Lower leg skin (tissue), 3 donors: Measurements from ENCODE around the gene EFCAB7.

Experiments
- POLR2A ChIP-seq, 2 donors: fragments of 450-650 bp; IDR thresholded peaks; one replicate each; pipeline ENCODE4 v1.6.1; 2016 to 2017; ENCODE audit warnings: antibody characterized with exemption in 2 of 2, mild to moderate bottlenecking in 1 of 2, moderate library complexity in 1 of 2
- TF ChIP-seq, protein P1 (sequence below), 3 donors: fragments of 450-650 bp; IDR thresholded peaks; one replicate each; pipeline ENCODE4 v1.5.1; 2016; ENCODE audit warnings: antibody characterized with exemption in 3 of 3, mild to moderate bottlenecking in 3 of 3, moderate library complexity in 2 of 3

GRCh38 chr1:63557365-63557987 is 34.2 kb downstream of the EFCAB7 start:
- TF ChIP-seq, protein P1, sequence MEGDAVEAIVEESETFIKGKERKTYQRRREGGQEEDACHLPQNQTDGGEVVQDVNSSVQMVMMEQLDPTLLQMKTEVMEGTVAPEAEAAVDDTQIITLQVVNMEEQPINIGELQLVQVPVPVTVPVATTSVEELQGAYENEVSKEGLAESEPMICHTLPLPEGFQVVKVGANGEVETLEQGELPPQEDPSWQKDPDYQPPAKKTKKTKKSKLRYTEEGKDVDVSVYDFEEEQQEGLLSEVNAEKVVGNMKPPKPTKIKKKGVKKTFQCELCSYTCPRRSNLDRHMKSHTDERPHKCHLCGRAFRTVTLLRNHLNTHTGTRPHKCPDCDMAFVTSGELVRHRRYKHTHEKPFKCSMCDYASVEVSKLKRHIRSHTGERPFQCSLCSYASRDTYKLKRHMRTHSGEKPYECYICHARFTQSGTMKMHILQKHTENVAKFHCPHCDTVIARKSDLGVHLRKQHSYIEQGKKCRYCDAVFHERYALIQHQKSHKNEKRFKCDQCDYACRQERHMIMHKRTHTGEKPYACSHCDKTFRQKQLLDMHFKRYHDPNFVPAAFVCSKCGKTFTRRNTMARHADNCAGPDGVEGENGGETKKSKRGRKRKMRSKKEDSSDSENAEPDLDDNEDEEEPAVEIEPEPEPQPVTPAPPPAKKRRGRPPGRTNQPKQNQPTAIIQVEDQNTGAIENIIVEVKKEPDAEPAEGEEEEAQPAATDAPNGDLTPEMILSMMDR (IDR thresholded peaks at IDR 0.05) = no peak
- TF ChIP-seq POLR2A (IDR thresholded peaks at IDR 0.05) = no peak
